COLO829 (cell line): ENCODE measurements around the gene SOX13.
A peak's percentile ranks its signal among the peaks of the same experiment; 100 is the strongest.

Source experiments
- DNase-seq: peaks from one replicate; pipeline ENCODE4 v3.0.0; 2012; ENCODE audit warnings: low spot score

Gene SOX13

DNA sequence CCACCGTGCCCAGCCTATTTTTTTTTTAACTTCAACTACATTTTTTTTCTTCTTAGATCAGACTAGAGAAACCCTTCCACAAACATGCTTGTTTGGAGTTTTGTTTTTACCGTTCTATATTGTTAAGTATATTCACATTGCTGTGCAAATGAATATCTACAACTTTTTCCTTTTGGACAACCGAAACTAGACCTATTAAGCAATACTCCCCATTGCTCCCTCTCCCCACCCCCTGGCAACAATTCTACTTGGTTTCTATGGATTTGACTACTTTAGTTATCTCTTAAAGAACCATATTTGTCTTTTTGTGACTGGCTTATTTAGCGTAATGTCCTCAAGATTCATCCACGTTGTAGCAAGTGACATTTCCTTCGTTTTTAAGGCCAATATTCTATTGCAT is 59.8 kb downstream of the SOX13 start:
- DNase-seq, result no peak

DNA sequence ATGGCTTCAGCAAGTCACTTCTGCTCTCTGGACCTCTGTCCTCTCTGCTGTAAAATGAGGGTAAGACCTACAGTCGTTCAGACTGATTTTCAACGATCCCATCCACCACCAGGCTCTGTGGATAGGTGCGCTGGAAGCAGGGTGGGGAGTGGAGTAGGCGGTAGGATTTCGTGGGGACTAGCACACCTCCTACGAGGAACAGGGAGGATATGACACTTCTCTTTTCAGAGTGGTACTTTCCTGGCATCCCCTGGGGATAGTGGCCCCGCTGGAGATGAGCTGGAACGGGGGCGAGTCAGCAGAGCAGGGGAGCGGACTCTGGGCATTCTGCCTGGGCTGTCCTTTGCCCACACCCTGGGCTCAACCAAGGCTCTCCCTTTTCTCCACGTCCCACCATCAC is 61.2 kb downstream of the SOX13 start:
- DNase-seq, result no peak

DNA sequence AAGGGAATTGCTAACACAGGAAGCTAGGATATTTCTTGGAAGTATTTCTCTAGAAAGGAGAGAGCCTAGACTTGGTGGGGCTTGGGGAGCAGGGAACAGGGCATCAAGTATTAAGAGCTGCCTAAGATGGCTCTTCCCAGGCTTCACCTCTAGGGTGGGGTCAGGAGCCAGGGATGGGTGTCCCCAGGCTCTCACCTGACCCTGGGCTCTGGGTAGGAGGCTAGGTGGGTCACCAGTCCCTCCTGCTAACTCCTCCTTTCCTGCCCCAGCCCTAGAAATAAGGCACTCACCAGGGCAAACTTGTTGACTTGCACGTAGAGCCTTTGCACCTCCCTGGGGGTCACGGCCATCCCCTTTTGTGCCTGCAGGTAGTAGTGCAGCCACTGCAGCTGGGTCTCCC is 63.9 kb downstream of the SOX13 start:
- DNase-seq, result no peak

DNA sequence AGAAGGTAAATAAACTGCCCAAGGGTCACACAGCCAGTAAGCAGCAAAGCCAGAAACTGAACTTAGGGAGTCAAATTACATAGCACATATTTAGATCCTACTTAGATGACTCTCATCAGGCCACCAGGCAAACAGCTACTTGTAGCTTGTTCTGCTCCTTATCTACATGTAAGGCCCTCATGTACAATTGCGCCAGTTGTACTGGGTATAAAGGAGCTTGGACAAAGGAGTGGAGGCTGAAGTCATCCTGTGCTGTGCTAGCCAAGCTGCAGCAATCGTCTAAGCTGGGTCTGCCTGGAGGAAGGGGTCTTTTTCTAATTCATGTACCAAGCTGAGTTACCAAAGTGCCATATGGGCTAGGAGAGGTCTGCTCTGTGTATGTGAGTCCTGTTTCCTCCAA is 66.2 kb downstream of the SOX13 start:
- DNase-seq, result no peak

DNA sequence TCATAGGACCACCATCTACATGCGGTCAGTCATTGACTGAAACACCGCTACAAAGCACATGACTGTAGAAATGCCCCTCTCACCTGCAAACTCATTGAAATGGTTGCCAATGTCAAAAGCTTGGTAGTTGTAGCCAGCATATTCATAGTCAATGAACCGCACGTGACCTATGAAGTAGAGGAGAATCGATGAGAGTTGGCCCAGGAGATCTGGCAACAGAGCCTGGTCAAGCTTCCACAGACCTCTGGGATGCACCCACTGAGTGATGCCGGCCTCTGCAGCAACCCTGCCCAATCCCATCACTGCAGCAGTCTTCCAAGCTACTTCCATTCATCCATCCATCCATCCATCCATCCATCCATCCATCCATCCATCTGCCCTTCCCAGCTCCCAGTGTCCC is 67.0 kb downstream of the SOX13 start:
- DNase-seq, result no peak

DNA sequence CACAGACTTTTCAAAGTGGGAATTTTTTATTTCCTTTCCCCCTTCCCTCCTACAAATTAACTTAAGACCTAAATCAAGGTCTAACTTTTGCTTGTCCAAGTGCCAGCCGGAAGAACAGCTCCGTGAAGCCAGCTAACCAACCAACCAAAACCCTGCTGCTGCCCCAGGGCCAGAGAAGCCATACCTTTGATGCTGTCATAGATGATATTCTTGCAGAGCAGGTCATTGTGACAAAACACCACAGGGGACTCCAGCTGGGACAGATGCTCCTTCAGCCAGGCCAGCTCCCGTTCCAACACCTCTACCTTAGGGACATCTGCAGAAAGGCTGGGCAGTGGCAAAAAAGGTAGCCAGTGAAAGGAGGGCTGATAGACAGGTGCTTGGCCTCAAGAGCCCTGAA is 68.2 kb downstream of the SOX13 start:
- no peak for DNase-seq

DNA sequence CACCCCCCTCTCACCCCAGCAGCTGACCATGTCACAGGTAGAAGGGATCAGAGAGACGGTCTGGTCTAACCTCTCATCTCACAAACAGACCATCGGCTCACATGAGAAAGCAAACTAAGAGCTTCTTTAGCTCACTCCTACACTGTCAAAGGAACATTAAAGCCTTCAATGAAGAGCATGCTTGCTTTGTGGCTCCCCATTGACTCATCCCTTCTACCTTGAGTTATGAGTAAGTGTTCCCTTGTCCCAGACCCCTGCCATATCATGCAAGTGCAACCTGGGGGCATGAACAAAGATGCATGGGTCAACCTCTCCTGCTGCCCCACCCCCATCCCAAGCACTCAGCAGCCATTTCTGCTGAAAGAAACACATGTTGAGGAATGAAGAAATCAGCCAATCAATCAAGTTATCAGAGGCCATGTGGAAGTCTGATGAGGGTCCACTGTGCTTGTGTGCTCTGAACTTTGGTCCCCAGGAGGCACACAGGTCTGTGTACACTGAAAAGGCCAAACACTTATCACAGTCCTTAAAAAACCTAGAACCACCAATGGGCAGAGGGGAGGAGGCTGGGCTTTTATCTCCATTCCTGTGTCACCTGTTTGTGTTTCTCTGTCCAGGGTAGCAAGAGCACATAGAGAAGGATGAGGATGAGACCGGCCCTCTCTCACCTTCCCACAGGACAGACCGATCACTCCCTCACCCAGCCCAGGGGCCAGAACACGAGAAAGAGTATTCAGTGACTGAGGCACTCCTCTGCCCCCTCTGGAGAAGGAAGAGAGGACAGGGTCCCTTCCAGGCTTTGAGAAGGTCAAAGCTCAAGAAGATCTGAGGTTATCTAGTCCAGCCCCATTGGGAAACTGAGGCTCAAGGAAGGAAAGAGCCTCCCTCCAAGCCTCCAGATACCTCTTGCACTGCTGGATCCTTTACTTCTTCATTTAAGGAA is 69.4 kb downstream of the SOX13 start:
- no peak for DNase-seq

DNA sequence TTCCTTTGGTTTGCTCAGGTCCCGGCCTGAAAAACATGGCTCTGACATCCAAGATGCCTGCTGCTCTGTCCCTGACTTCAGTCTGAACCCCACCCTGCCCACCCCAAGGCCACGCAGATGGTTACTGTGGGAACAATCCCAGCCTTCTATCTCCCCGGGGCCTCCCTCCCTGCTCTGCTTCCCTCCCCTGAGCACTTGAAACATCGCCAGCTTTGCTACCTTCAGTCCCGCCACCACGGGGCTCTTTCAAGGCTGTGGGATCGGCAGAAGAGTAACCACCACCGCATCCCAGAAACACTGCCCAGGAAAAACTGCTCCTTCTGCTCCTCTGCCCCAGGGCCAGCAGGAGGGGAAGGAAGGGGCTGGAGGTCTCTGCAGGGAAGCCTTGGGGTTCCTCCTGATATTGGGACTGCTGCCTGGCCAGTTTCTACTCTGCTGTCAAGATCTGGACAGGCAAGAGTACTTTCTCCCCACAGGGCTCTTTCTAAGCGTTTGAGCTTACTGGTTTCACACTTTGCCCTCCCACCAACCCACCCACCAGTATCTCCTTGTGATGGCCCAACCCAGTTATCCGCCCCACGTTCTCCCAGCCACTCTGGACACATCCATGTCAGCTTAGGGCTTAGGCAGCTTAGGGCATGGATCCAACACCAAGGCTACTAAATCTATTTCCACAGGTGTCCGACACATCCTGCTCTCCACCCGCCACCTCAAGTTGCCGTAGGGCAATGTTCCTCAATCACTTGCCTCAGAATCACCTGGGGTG is 70.5 kb downstream of the SOX13 start:
- no peak for DNase-seq

DNA sequence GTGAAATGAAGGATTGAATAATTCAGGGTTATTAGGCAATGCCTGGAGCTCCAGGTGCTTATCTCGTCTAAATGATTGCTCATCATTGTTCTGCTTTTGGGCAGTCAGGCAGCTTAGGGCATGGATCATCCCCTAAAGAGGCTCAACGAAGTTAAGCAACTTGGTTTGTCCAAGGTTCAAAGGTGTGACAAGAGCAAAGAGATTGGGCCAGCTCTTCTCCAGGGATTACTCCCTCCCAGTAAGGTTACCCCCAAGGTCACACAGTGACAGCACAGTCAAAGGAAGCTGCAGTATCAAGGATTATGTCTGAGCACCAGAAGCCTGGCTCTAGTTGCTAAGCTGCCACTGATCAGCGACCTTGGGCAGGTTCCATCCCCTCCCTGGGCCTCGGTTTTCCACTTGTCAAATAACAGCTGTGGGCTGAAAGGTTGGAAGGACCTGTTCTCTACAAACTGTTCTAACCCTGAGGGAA is 72.2 kb downstream of the SOX13 start:
- DNase-seq, result no peak

DNA sequence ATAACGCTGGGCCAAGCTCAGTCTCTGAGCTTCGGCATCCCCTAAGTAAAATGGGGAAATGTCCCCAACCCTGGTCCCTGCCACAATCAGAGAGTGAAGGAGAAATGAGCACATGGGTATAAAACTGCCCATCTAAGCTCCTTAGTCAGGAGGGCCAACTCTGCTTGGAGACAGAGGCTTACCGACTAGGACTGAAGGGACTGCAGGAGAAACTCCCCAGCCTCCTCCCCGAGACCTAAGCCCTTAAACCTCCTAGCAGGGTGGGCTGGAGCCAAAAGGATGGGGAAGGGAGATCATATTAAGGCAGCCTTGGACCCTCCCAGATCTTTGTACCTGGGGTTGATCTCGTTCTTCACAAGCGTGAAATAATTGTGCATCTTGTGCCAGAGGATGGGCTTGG is 73.4 kb downstream of the SOX13 start:
- DNase-seq, result no peak

DNA sequence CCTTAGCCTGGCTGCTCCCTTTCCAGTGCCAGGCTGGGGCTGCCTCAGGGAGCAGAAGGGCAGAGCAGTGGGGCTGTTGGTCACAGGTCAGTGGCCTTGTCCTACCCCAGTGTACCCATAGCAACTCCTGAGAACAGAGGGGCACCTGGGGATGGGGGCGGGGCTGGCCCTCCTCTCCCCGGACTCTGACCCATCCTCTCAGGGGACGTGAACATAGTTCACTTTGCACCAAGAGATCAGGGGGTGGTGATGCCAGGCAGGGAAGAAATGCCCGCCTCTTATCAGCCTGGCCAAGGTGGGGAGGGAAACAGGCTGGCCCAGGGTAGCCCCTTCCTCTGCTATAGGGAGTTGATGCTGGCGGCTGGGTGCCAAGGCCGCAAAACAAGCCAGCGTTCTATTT is 74.0 kb downstream of the SOX13 start:
- no peak for DNase-seq

DNA sequence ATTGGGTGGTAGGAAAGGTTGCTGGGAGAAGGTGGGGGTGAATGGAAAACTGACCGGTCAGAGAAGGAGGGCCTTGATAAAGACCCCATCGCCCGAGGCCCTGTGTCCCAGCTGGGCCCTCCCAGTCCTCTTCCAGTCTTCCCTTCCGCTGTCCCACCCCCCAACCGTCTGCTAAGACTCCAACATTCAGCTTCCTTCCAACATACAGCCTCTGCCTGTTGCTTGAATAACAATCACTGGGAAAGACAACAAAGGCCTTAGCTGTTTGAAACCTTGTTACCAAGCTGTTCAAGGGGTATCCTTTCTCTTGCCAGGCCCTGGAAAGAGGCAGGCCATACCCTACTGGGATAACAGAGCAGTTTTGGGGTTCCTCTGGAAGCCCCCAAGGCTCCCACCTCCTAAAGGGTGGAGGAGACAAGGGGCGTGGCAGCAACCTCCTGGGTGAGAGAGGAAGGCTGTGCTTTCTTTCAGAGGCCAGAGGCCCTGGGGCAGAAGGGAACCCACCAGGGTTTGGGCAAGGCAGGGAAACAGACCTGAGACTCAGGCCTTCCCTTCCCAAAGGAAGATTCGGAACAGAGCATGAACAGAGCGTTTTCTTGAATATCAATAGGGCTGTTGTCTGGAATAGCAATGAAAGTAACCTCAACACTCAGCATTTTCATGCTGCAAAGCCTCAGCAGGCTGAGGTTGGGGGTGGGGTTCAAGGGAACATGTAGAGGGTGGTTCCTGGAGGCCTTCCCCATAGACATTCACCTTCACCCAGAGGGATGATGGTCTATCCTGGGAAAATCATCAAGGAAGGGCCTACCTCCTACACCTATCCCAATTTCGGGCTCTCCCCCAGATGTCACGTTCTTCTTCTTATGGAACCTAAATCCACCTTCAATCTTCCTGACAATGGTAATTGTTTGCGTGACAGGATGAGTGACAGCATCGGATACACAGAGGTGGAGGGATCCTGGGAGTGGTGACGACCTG is 74.8 kb downstream of the SOX13 start:
- DNase-seq, result peak; percentile 71

DNA sequence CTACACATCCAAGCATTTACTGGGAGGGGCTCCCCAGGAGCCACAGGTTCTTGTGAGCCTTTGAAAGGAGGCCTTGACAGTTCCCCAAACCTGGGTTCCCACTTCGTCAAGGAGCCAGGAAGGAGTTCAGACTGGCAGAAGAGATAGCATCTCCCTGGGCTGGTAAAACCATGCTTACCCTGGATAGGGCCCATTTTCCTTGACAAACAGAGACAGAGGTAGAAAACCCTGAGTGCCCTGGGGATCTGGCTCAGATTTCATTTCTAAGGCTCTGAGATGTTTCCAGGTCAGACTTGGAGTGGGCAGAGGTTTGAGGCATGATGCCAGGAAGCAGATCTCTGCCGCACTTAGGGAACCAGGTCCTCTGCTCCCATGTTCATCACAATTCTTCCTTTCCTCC is 76.2 kb downstream of the SOX13 start:
- DNase-seq, result no peak

DNA sequence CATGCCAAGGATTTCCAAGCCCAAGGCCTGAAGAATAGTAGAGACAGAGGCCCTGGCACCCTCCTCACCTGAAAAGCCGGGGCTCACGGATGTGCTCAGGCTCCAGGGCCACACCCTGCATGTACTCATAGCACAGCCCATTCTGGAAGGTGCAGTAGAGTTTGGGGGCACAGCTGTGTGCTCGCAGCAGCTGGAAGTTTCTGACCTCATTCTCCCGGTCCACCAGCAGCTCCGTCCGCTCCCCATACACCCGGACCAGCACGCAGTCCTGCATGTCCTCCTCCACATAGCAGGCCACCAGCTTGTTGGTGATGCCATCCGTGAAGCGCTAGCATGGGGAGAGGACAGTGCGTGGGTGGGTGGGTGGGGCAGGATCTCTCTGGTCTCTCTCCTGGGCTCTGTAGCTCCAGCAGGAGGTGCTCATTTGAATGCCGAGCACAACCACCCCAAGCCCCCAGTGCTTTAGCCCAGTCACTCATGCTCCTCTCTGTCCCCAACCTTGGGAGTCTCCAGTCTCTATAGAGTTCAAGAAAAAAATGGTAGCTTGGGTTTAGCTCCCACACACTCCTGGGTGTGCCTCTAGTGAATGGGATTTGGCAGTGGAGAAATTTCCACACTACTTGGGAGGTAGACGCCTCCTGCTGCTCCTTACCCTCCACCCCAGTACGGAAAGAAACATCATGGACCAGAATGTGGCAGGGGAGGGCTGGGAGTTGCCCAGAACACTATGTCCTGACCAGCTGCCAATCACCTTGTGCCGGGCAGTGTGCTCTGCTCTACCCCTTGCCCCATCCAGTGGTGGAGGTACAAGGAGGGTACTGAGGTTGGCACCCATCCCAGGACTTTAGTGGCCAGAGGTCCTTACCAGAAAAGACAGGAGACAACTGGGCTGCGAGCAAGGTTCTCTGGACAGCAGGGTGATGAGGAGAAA is 77.0 kb downstream of the SOX13 start:
- DNase-seq, result no peak

DNA sequence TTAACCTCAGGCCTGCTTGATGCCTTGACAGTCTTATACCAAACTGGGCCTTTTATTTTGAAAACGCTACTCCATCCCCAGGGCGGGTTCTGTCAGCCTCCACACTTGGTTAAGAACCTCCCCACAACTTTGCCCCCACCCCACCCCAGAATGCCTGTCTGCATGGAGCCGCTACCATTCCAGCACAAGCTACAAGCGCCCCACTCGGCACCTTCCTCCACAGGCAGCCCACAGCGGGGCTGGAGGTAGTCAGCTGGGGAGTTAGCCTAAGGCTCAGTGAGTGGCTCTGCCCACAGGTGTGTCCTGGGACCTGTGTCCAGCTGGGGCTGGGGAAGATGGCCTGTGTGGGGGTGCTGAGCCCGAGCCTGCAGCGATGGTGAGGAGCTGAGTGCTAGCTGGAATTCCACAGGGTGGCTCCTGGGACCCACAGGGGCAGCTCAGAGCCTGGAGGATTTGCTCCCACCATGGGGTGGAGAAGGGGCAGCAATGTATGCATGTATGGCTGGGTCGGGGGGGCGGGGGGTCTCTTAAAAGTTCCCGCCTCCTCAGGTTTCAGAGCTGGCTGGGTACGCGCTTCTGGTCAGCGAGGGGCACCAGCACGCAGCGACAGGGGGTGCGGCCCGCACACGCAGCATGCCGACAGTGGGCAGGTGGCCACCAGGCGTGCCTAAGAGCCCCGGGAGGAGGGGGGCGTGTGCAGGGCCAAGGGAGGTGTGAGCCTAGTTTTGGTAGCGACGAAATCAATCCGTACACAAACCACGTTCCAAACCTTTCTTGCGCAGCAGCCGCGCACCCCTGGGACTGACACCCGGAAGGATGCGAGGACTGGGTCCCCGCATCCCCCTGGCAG is 78.0 kb downstream of the SOX13 start:
- no peak for DNase-seq

DNA sequence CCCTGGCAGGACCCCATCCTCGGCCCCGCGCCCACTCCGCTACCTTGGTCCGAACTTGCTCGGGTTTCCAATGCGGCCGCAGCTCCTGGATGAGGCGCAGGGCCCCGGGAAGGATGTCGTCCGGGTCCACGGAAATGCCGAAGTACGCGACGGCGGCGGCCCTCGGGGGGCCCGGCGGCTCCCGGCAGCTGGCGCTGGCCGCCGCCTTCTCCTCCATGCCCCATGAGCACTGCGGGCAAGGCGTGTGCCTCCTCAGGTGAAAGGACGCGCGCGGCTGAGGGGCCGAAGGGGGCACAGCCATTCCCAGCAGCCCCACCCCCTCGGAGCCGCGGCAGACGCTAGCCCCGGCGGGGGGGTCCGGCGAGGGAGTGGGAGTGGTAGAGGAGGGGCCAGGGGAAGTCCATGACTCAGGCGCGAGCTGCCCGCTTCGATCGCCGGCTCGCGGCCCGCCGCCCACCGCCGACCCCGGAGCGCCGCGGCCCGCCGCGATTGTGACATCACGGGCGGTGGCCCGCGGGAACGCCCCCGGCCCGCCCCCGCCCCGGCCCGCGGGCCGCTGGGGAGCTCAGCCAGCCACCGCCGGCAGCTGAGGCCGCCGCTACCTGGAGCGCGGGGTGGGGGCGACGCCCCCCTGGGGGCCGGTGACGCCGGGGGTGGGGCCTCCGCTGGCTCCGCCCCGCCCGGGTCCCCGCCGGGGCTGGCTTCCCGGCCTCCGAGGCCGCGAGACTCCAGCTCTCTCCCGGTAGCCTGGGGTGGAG is 78.8 kb downstream of the SOX13 start, which contains the start of gene ETNK2:
Gene ETNK2, minus strand, starts transcription at position 493 of the 758 bp plus-strand sequence. Its CDS starts 192 bp downstream, at position 301.
- peak; percentile 60 for DNase-seq

DNA sequence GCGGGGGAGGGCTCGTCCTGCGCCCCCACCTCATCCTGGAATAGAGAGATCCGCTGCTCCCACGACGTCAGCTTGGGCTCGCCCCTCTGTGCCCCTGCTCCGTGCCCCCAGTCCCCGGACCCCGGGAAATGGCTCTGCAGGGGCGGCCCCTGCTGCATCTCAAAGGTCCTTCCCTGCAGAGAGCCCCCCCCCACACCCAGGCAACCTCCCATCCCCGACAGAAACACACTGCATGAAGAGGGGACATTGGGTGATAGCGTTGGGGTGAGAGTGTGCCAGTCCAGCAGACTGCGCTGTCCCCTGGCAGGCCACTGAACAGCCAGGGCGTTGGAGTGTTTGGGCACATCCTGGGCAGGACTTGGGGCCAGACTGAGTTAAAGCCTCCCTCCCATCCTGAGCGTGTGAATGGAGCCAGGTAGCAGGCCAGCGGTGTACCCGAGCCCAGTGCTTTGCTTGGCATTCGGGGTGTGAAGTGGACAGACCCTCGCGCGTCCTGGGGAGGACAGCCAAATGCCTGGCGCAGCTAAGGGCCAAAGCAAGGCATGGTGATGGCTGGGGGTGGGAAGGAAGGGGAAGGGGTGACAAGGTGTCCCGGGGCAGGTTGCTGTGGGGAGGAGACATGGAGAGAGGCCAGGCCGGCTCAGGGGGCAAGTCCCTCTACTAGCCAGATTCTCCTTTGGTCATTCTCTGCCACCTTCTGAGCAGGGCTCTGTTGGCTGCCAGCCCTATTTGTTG is 79.6 kb downstream of the SOX13 start:
- DNase-seq, result no peak

DNA sequence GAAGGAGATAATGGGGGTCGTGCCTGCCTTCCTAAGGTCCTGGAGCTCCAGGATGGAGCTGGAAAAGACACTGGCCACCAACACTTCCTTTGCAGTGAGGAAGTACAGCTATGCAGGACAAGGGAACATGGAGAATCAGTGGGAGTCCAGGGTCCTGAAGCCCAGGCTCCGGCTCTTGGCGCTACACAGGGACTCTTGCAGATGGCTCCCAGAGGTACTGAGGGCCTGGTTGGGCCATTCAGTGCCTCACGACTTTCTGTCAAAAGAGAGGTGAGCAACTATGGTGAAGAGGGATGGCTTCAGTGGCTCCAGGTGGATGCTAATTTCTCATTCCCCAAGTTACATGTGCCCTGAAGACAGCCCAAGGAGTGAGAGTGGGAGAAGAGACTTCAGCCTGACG is 80.8 kb downstream of the SOX13 start:
- no peak for DNase-seq
